SK-N-SH (cell line): ENCODE measurements around the gene PTPN9. TPM values are rescaled to one million over a fixed set of nuclear protein-coding genes. Genes with fewer than 3 reads are reported as not detected.
A peak's percentile ranks its signal among the peaks of the same experiment; 100 is the strongest.
"Not testable (repeated sequence)": the region's sequence is repeated elsewhere in the genome, so short reads cannot be mapped to it uniquely, and the experiment has no call there.

Experiments
- CTCF ChIA-PET: fragments of 300-600, 350-600 bp; formaldehyde crosslinking; extraction: SDS; loops from one replicate; lab custom pipeline; 2021; lab: Yijun Ruan, JAX
- POLR2A ChIA-PET: fragments of 350-600 bp; sonication (Branson Sonifier 250); formaldehyde crosslinking; extraction: SDS; loops from one replicate; lab custom pipeline; 2020; ENCODE audit warnings: antibody characterized with exemption, inconsistent platforms; lab: Yijun Ruan, JAX
- DNase-seq: peaks from one replicate; pipeline ENCODE4 v3.0.0; 2012
- H2AFZ ChIP-seq: fragments of 200-600 bp; sonication (generic); 2 replicates; pipeline ENCODE4 v1.8.1; 2016; ENCODE audit warnings: antibody characterized with exemption, mild to moderate bottlenecking, low read depth
- H3F3A ChIP-seq: fragments of 200-600 bp; sonication (generic); replicated peaks from 2 replicates; pipeline ENCODE3; 2016; ENCODE audit warnings: antibody characterized with exemption, mild to moderate bottlenecking; ENCODE audit not compliant: insufficient read depth
- H3K27ac ChIP-seq, 2 experiments: fragments of 200-500 bp in 1 of 2; fragments of 200-600 bp in 1 of 2; sonication (Bioruptor generic) in 1 of 2; sonication (generic), shearing (Covaris generic) in 1 of 2; 2 replicates each; pipeline versions ENCODE4 v1.5.1 to v1.6.1; 2014 to 2016; ENCODE audit warnings: low read depth in 2 of 2, inconsistent platforms in 1 of 2, low read length in 1 of 2, mild to moderate bottlenecking in 1 of 2, mixed read lengths in 1 of 2
- H3K27me3 ChIP-seq: fragments of 200-600 bp; sonication (generic), shearing (Covaris generic); 2 replicates; pipeline ENCODE4 v1.6.1; 2016; ENCODE audit warnings: mixed run types; ENCODE audit not compliant: insufficient read depth
- H3K36me3 ChIP-seq, 2 experiments: fragments of 200-500 bp in 1 of 2; fragments of 200-600 bp in 1 of 2; sonication (Bioruptor generic) in 1 of 2; sonication (generic) in 1 of 2; replicated peaks in 1 of 2; 2 replicates each; pipeline versions ENCODE3 to v1.5.1; 2014 to 2016; ENCODE audit warnings: low read length in 1 of 2, mild to moderate bottlenecking in 1 of 2; ENCODE audit not compliant: insufficient read depth in 2 of 2, control insufficient read depth in 1 of 2
- H3K4me1 ChIP-seq, 2 experiments: fragments of 200-500 bp in 1 of 2; fragments of 200-600 bp in 1 of 2; sonication (Bioruptor generic) in 1 of 2; sonication (generic), shearing (Covaris generic) in 1 of 2; 2 replicates each; pipeline versions ENCODE4 v1.5.1 to v1.6.1; 2014 to 2016; ENCODE audit warnings: low read depth in 1 of 2, low read length in 1 of 2, mixed run types in 1 of 2; ENCODE audit not compliant: insufficient read depth in 2 of 2, control insufficient read depth in 1 of 2
- H3K4me2 ChIP-seq: fragments of 200-600 bp; sonication (generic), shearing (Covaris generic); 2 replicates; pipeline ENCODE4 v1.6.1; 2017; ENCODE audit warnings: mixed run types
- H3K4me3 ChIP-seq, 2 experiments: fragments of 200-500 bp in 1 of 2; fragments of 200-600 bp in 1 of 2; sonication (Bioruptor generic) in 1 of 2; sonication (generic), shearing (Covaris generic) in 1 of 2; 2 replicates each; pipeline versions ENCODE4 v1.5.1 to v1.8.1; 2014 to 2016; ENCODE audit warnings: low read depth in 2 of 2, inconsistent platforms in 1 of 2, low read length in 1 of 2, mild to moderate bottlenecking in 1 of 2, mixed read lengths in 1 of 2, moderate library complexity in 1 of 2
- H3K79me2 ChIP-seq: fragments of 200-600 bp; sonication (generic); 2 replicates; pipeline ENCODE4 v1.8.1; 2017; ENCODE audit warnings: mild to moderate bottlenecking; ENCODE audit not compliant: insufficient read depth
- H3K9ac ChIP-seq: fragments of 200-600 bp; sonication (generic); 2 replicates; pipeline ENCODE4 v1.6.1; 2017; ENCODE audit warnings: mixed run types
- H3K9me2 ChIP-seq: fragments of 200-600 bp; sonication (generic); 2 replicates; pipeline ENCODE4 v1.6.1; 2017; ENCODE audit warnings: mixed run types
- H3K9me3 ChIP-seq: fragments of 200-600 bp; sonication (generic); 2 replicates; pipeline ENCODE4 v1.6.1; 2017; ENCODE audit warnings: mixed run types, mild to moderate bottlenecking, moderate library complexity
- H4K20me1 ChIP-seq: fragments of 200-600 bp; sonication (generic); 2 replicates; pipeline ENCODE4 v1.6.1; 2017; ENCODE audit warnings: mild to moderate bottlenecking, mixed run types; ENCODE audit not compliant: insufficient read depth
- ELF1 ChIP-seq: IDR thresholded peaks from 2 replicates; pipeline ENCODE4 v1.4.0; 2012
- EZH2phosphoT487 ChIP-seq: fragments of 200-600 bp; sonication (generic); IDR thresholded peaks from 2 replicates; pipeline ENCODE4 v1.6.1; 2017; ENCODE audit warnings: low read depth, mixed run types, mild to moderate bottlenecking, antibody characterized with exemption, moderate library complexity, borderline replicate concordance
- FOSL2 ChIP-seq: IDR thresholded peaks from 2 replicates; pipeline ENCODE4 v1.4.0; 2012; ENCODE audit warnings: low read depth, mild to moderate bottlenecking, moderate library complexity, borderline replicate concordance
- NRF1 ChIP-seq: IDR thresholded peaks from 2 replicates; pipeline ENCODE4 v1.6.1; 2012; ENCODE audit warnings: low read depth, mild to moderate bottlenecking, low read length
- SIN3A ChIP-seq: IDR thresholded peaks from 2 replicates; pipeline ENCODE4 v1.6.1; 2012; ENCODE audit warnings: low read depth, mild to moderate bottlenecking, low read length, moderate library complexity, borderline replicate concordance
- WGBS: methylation state at CpG from one replicate; pipeline ENCODE4 v1.1.6; 2017; ENCODE audit warnings: low lambda C conversion rate; 5-methylcytosine and 5-hydroxymethylcytosine counted together
- polyA plus RNA-seq, 3 experiments: library from polyadenylated mRNA; depleted of rRNA; stranded (reverse); fragments of >200 nt; gene quantifications; 2 replicates each; pipeline ENCODE4 v1.2.3, GENCODE V29; 2012
- TF ChIP-seq, protein P1 (sequence below): IDR thresholded peaks from 2 replicates; pipeline ENCODE4 v1.6.1; 2012; ENCODE audit warnings: mild to moderate bottlenecking, low read depth, low read length, moderate library complexity

The PTPN9 gene
- polyA plus RNA-seq, 1 of the 3 experiments (the other 2 are of a cell fraction), result 25.9 TPM

DNA sequence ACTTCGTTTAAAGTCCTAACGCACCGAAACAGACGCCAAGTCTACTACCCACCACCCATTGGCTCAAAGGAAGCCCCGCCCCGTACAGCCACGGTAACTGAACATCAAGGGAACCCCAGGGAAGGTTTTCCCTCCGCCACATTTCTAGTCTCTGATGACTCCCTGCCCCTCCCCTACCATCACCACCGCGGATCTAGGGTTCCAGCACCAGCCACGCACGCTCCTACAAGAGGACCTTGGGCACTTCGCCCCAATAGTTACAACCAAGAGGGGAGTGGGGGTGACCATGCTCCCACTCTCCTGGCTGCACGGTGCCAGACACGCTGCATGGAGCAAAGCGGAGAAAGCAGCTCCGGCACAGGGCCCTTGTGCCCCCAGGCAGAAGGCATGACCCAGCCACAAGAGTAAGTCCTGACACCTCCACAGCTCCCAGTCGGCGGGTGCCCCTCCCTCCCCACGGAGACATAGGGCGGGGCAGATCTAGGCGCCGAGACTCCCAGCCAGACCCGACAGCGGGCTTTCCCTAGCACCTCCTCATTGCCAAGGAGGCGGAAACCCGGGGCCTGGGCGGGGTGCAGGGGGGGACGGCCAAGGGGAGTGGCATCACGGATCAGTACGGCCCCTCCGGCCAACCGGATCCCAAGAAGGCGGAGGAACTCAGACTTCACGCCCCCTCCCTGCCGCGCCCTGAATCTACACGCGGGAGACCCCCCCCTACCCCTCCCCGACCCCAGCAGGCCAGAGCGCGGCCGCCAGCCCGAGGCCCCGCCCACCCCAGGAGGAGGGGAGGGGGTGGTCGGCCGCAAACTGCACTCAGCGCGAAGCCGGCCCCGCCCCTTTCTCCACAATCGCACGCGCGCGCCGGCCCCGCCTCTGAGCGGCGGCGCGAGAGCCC is 128.6 kb downstream of the PTPN9 start (continued):
- TF ChIP-seq NRF1, result peak; percentile 60
- TF ChIP-seq SIN3A, result peak; percentile 52; the same call in 1 of the 2 replicates

DNA sequence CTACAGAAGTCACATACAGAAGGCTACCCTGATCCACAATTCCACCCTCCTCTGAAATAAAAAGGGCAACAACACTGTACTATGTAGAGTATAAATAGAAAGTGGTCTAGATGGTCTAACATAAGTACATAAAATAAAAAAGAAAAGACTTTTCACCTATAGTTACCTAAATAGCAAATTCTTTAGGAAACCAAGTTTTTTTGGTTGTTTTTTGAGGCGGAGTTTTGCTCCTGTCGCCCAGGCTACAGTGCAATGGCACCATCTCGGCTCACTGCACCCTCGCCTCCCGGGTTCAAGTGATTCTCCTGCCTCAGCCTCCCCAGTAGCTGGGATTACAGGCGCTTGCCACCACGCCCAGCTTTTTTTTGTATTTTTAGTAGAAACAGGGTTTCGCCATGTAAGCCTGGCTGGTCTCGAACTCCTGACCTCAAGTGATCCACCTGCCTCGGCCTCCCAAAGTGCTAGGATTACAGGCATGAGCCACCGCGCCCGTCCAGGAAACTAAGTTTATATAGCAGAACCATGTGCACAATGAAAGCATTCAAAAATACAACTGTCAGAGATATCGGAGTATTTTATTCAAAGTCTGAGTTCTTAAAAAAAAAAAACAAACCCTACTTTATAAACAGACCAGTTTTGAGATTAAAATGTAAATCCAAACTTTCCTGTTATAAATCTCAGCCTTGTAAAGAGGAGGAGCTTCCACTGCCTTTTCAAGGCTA is 129.4 kb downstream of the PTPN9 start:
- Histone ChIP-seq H3K4me3 (peak overlapping the region; percentile 79 to 85), H3K4me2 (peak overlapping the region; percentile 99), H3K27ac (peak overlapping the region; percentile 83 to 84; a peak in 3 of 4 replicates), H2AFZ (no peak overlapping the region), H3K79me2 (peaks cover 65% of the 10 kb centered on the region), H3K36me3 (peaks cover 6 to 13% of the 10 kb centered on the region in 2 experiments), H3K4me1 (peaks cover 5 to 15% of the 10 kb centered on the region in 2 experiments; a peak in 3 of 4 replicates), H3K9me3 (no peaks in the 10 kb centered on the region), H3K9ac (peak overlapping the region; percentile 70), H3K9me2 (no peaks in the 10 kb centered on the region), H3F3A (peaks cover 26% of the 10 kb centered on the region), H4K20me1 (peaks cover 58% of the 10 kb centered on the region), H3K27me3 (no peaks in the 10 kb centered on the region)
- ChIA-PET POLR2A (no interaction called here), CTCF (interaction anchor here (0.7 to 2.6 kb wide), 2 partner anchors 17 to 82 kb away, joined by 3 to 10 read pairs; partner anchors contain the start of gene MAN2C1)
- DNase-seq, result no peak
- 39% methylated on average over 14 of the region's 14 CpGs for WGBS
- TF ChIP-seq, protein P1, sequence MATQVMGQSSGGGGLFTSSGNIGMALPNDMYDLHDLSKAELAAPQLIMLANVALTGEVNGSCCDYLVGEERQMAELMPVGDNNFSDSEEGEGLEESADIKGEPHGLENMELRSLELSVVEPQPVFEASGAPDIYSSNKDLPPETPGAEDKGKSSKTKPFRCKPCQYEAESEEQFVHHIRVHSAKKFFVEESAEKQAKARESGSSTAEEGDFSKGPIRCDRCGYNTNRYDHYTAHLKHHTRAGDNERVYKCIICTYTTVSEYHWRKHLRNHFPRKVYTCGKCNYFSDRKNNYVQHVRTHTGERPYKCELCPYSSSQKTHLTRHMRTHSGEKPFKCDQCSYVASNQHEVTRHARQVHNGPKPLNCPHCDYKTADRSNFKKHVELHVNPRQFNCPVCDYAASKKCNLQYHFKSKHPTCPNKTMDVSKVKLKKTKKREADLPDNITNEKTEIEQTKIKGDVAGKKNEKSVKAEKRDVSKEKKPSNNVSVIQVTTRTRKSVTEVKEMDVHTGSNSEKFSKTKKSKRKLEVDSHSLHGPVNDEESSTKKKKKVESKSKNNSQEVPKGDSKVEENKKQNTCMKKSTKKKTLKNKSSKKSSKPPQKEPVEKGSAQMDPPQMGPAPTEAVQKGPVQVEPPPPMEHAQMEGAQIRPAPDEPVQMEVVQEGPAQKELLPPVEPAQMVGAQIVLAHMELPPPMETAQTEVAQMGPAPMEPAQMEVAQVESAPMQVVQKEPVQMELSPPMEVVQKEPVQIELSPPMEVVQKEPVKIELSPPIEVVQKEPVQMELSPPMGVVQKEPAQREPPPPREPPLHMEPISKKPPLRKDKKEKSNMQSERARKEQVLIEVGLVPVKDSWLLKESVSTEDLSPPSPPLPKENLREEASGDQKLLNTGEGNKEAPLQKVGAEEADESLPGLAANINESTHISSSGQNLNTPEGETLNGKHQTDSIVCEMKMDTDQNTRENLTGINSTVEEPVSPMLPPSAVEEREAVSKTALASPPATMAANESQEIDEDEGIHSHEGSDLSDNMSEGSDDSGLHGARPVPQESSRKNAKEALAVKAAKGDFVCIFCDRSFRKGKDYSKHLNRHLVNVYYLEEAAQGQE, result no peak
- no peak for TF ChIP-seq FOSL2
- TF ChIP-seq EZH2phosphoT487, result no peak
- no peak for TF ChIP-seq ELF1

DNA sequence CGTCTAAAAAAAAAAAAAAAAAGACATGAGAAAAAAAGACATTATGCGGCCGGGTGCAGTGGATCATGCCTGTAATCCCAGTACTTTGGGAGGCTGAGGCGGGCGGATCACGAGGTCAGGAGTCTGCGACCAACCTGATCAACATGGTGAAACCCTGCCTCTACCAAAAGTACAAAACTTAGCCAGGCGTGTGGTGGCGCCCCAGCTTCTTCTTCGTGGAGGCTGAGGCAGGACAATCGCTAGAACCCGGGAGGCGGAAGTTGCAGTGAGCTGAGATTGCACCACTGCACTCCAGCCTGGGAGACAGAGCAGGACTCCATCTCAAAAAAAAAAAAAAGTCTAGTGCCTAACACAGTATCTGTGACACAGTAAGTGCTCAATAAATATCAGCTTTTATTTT is 130.9 kb downstream of the PTPN9 start:
- H3K27ac ChIP-seq, H2AFZ ChIP-seq, H3K9ac ChIP-seq, H3K4me3 ChIP-seq, H3K27me3 ChIP-seq, H3K9me2 ChIP-seq, DNase-seq, POLR2A ChIA-PET, H3K9me3 ChIP-seq, H3K4me2 ChIP-seq: not testable (repeated sequence)
- peaks cover 6 to 14% of the 10 kb centered on the region in 2 experiments for H3K36me3 ChIP-seq
- peaks cover 74% of the 10 kb centered on the region for H4K20me1 ChIP-seq
- peaks cover 37% of the 10 kb centered on the region for H3F3A ChIP-seq
- CTCF ChIA-PET, result interaction anchor here (1.0 kb wide), 1 partner anchor 236 kb away, joined by 3 read pairs; no protein-coding TSS in a partner anchor
- WGBS, result 94% methylated on average over 12 of the region's 13 CpGs
- H3K4me1 ChIP-seq, result peaks cover 13 to 18% of the 10 kb centered on the region in 2 experiments
- H3K79me2 ChIP-seq, result peaks cover 77% of the 10 kb centered on the region
